PC-3 (cell line): ENCODE data around the gene PHYKPL. TPM values are rescaled to one million over a fixed set of nuclear protein-coding genes. Genes with fewer than 3 reads are reported as not detected.

Experiments
- ATAC-seq: fragments of 200-7000 bp; cut with Tn5 transposase; 2 replicates; pipeline ENCODE4 v1.9.1; 2020; ENCODE audit warnings: mild to moderate bottlenecking, moderate library complexity
- BruUV-seq: library from RNA; stranded (reverse); fragments of 400-500 nt; replicated peaks from 2 replicates; lab custom pipeline; 2021; lab: Mats Ljungman, UMichigan
- CTCF ChIA-PET: fragments of 300-600 bp; sonication (Branson Sonifier 250); formaldehyde crosslinking; loops from one replicate; lab custom pipeline; 2022; ENCODE audit warnings: antibody characterized with exemption; lab: Charles Lee
- POLR2A ChIA-PET: fragments of 300-600 bp; sonication (Branson Sonifier 250); formaldehyde crosslinking; loops from one replicate; lab custom pipeline; 2022; ENCODE audit warnings: antibody characterized with exemption; ENCODE audit not compliant: unreplicated experiment; lab: Charles Lee
- DNase-seq: peaks from one replicate; pipeline ENCODE4 v3.0.0-alpha.2; 2015
- H2AFZ ChIP-seq: fragments of 300-600 bp; sonication (generic); 2 replicates; pipeline ENCODE4 v1.6.0; 2016; ENCODE audit warnings: antibody characterized with exemption, low read length
- H3F3A ChIP-seq: fragments of 300-600 bp; sonication (generic); one replicate; pipeline ENCODE4 v1.6.0; 2017; ENCODE audit warnings: antibody characterized with exemption, low read length, control low read depth, mild to moderate bottlenecking; ENCODE audit not compliant: unreplicated experiment
- H3K27ac ChIP-seq: fragments of 300-600 bp; sonication (generic); 2 replicates; pipeline ENCODE4 v1.5.1; 2016; ENCODE audit warnings: mild to moderate bottlenecking, low read length
- H3K27me3 ChIP-seq: fragments of 300-600 bp; sonication (generic); 2 replicates; pipeline ENCODE4 v1.6.1; 2016; ENCODE audit warnings: low read length, mixed read lengths
- H3K36me3 ChIP-seq: fragments of 300-600 bp; sonication (generic); 2 replicates; pipeline ENCODE4 v1.6.1; 2016; ENCODE audit warnings: low read depth, mixed run types, low read length, mixed read lengths
- H3K4me1 ChIP-seq: fragments of 300-600 bp; sonication (generic); 2 replicates; pipeline ENCODE4 v1.5.1; 2016; ENCODE audit warnings: low read length; ENCODE audit not compliant: insufficient read depth
- H3K4me2 ChIP-seq: fragments of 300-600 bp; sonication (generic); 2 replicates; pipeline ENCODE4 v1.6.0; 2016; ENCODE audit warnings: low read length
- H3K4me3 ChIP-seq: fragments of 300-600 bp; sonication (generic); 2 replicates; pipeline ENCODE4 v1.5.1; 2016; ENCODE audit warnings: mild to moderate bottlenecking, low read length, mixed read lengths
- H3K79me2 ChIP-seq: fragments of 300-600 bp; sonication (generic); 2 replicates; pipeline ENCODE4 v1.6.1; 2017; ENCODE audit warnings: low read length, mixed read lengths
- H3K9ac ChIP-seq: fragments of 300-600 bp; sonication (generic); 2 replicates; pipeline ENCODE4 v1.6.0; 2016; ENCODE audit warnings: mild to moderate bottlenecking, low read length
- H3K9me2 ChIP-seq: fragments of 300-600 bp; sonication (generic); replicated peaks from 2 replicates; pipeline ENCODE4 v1.6.1; 2016; ENCODE audit warnings: mixed run types, low read length, mixed read lengths
- H3K9me3 ChIP-seq: fragments of 300-600 bp; sonication (generic); 2 replicates; pipeline ENCODE4 v1.6.1; 2016; ENCODE audit warnings: low read length, mixed read lengths
- H4K20me1 ChIP-seq: fragments of 300-600 bp; sonication (generic); 2 replicates; pipeline ENCODE4 v1.6.1; 2016; ENCODE audit warnings: low read length, mixed read lengths
- EZH2 ChIP-seq: fragments of 300-600 bp; sonication (generic); IDR thresholded peaks from one replicate; pipeline ENCODE4 v1.6.1; 2017; ENCODE audit warnings: antibody characterized with exemption, mild to moderate bottlenecking, low read length; ENCODE audit not compliant: unreplicated experiment
- EZH2phosphoT487 ChIP-seq: fragments of 300-600 bp; sonication (generic); IDR thresholded peaks from 2 replicates; pipeline ENCODE4 v1.6.1; 2018; ENCODE audit warnings: mild to moderate bottlenecking, antibody characterized with exemption, low read length, borderline replicate concordance
- intact Hi-C: fragments of 100-400 bp; cut with micrococcal nuclease; formaldehyde crosslinking; loops from 2 replicates; pipeline ENCODE4 v1.9.0; 2023
- total RNA-seq: library from RNA; depleted of rRNA; stranded (reverse); fragments of >200 nt; gene quantifications from 2 replicates; pipeline ENCODE4 v1.2.3, GENCODE V29; 2014
- TF ChIP-seq, protein P1 (sequence below): fragments of 300-600 bp; sonication (generic); conservative IDR thresholded peaks from 2 replicates; pipeline ENCODE4 v1.5.1; 2017; ENCODE audit warnings: antibody characterized with exemption, low read depth, mild to moderate bottlenecking, low read length

Gene PHYKPL
- total RNA-seq, 1 experiment from 2014 or later, result 31.2 TPM

DNA sequence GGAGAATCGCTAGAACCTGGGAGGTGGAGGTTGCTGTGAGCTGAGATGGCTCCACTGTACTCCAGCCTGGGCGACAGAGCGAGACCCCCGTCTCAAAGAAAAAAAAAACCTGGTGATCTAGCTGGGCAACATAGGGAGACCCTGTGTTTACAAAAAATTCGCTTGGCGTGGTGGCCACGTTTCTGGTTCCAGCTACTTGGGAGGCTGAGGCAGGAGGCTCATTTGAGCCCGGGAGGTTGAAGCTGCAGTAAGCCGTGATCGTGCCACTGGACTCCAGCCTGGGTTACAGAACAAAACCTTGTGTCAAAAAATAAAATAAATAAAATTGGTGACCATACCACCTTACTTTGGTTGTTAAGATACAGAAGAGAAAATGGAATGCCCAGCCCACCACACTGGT is 30.1 kb downstream of the PHYKPL start:
- peaks cover 23% of the 10 kb centered on the region for H3K36me3 ChIP-seq
- peaks cover 23% of the 10 kb centered on the region for H4K20me1 ChIP-seq
- CTCF ChIA-PET, result no interaction called here
- POLR2A ChIA-PET, result no interaction called here
- H2AFZ ChIP-seq, result no peak overlapping the region
- no peak for ATAC-seq
- no TSS peak for BruUV-seq
- H3F3A ChIP-seq, result no peaks in the 10 kb centered on the region
- H3K27me3 ChIP-seq, result no peaks in the 10 kb centered on the region
- no peak overlapping the region for H3K4me3 ChIP-seq
- DNase-seq, result no peak
- no peak overlapping the region for H3K9ac ChIP-seq
- H3K4me1 ChIP-seq, result peaks cover 25% of the 10 kb centered on the region
- H3K4me2 ChIP-seq, result no peak overlapping the region
- intact Hi-C loops, result loop anchor here (5.0 kb wide), 1 partner anchor 50 kb away; the partner anchor contains the start of gene NHP2
- H3K9me2 ChIP-seq, result no peaks in the 10 kb centered on the region
- no peaks in the 10 kb centered on the region for H3K9me3 ChIP-seq
- TF ChIP-seq EZH2, result no peak
- TF ChIP-seq, protein P1, sequence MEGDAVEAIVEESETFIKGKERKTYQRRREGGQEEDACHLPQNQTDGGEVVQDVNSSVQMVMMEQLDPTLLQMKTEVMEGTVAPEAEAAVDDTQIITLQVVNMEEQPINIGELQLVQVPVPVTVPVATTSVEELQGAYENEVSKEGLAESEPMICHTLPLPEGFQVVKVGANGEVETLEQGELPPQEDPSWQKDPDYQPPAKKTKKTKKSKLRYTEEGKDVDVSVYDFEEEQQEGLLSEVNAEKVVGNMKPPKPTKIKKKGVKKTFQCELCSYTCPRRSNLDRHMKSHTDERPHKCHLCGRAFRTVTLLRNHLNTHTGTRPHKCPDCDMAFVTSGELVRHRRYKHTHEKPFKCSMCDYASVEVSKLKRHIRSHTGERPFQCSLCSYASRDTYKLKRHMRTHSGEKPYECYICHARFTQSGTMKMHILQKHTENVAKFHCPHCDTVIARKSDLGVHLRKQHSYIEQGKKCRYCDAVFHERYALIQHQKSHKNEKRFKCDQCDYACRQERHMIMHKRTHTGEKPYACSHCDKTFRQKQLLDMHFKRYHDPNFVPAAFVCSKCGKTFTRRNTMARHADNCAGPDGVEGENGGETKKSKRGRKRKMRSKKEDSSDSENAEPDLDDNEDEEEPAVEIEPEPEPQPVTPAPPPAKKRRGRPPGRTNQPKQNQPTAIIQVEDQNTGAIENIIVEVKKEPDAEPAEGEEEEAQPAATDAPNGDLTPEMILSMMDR, result no peak
- H3K79me2 ChIP-seq, result peaks cover 38% of the 10 kb centered on the region
- no peak overlapping the region for H3K27ac ChIP-seq

DNA sequence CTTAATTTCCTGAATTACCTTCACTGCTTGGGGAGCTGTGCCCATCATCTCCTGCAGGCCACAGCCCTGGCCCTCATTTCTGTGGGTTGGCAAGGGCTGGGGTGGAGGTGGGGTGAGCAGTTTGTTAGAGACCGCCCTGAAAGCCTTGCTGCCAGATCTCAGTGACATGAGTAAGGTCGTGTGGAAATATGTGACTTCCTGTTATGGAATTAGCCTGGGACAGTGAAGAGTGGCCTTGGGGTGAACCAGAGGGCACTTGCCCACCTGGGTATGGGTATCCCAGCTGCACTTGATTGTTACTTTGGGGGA is 30.7 kb downstream of the PHYKPL start:
- Histone ChIP-seq H3K9me3 (no peaks in the 10 kb centered on the region), H3K4me2 (peak overlapping the region; percentile 26), H3K4me3 (no peak overlapping the region), H3K79me2 (peaks cover 32% of the 10 kb centered on the region), H3F3A (no peaks in the 10 kb centered on the region), H3K27me3 (no peaks in the 10 kb centered on the region), H3K4me1 (peaks cover 18% of the 10 kb centered on the region), H3K36me3 (peaks cover 16% of the 10 kb centered on the region), H2AFZ (no peak overlapping the region), H4K20me1 (peaks cover 16% of the 10 kb centered on the region), H3K9ac (no peak overlapping the region), H3K9me2 (no peaks in the 10 kb centered on the region), H3K27ac (no peak overlapping the region)
- no peak for ATAC-seq
- intact Hi-C loops, result loop anchor here (5.0 kb wide), 1 partner anchor 50 kb away; the partner anchor contains the start of gene NHP2
- POLR2A ChIA-PET, result no interaction called here
- peak; percentile 52 for DNase-seq
- CTCF ChIA-PET, result no interaction called here
- no peak for TF ChIP-seq EZH2
- TF ChIP-seq, protein P1, result no peak
- no peak for TF ChIP-seq EZH2phosphoT487
- no TSS peak for BruUV-seq

DNA sequence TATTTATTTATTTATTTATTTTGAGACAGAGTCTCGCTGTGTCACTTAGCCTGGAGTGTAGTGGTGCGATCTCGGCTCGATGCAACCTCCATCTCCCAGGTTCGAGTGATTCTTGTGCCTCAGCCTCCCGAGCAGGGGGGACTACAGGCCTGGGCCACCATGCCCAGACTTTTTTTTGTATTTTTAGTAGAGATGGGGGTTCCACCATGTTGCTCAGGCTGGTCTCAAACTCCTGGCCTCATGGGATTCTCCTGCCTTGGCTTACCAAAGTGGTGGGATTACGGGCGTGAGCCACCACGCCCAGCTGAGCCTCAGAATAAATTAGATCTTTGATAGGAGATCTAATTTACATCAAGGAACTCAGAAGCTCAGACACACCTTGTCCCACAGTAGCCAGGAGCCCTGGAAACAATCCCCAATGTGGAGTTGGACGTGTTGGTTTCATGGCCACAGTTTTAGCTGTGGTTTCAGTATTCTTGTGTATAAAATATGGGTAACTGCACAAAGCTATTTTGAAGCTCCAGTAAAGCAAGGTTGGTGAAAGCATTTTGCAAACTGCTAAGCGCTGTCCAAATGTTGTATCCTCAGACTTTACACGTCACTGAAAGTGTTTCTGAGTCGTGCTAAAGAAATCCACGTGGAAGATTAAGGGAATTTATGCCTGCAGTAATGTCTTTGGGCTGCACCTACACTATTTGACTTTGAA is 31.2 kb downstream of the PHYKPL start:
- Histone ChIP-seq H3K36me3 (peaks cover 11% of the 10 kb centered on the region), H3K79me2 (peaks cover 27% of the 10 kb centered on the region), H3K27me3 (no peaks in the 10 kb centered on the region), H3K9me2 (no peaks in the 10 kb centered on the region), H3K4me1 (peaks cover 13% of the 10 kb centered on the region), H3K9me3 (no peaks in the 10 kb centered on the region), H3K9ac (no peak overlapping the region), H4K20me1 (peaks cover 11% of the 10 kb centered on the region), H3K4me3 (no peak overlapping the region), H3K4me2 (peak overlapping the region; percentile 26; the same call in 1 of the 2 replicates), H3F3A (no peaks in the 10 kb centered on the region), H3K27ac (no peak overlapping the region), H2AFZ (no peak overlapping the region)
- ChIA-PET CTCF (no interaction called here), POLR2A (no interaction called here)
- TF ChIP-seq EZH2 (no peak), EZH2phosphoT487 (no peak)
- TF ChIP-seq, protein P1, result no peak
- BruUV-seq, result no TSS peak
- ATAC-seq (no peak), DNase-seq (no peak)
- intact Hi-C loops, result loop anchor here (5.0 kb wide), 1 partner anchor 49 kb away; the partner anchor contains the start of gene NHP2
